OCI-LY3 (cell line): ENCODE data around the gene ERN1.

Experiments
- H2AFZ ChIP-seq: fragments of 200-600, 300-600 bp; shearing (Covaris generic); 2 replicates; pipeline ENCODE4 v1.6.0; 2014; ENCODE audit warnings: antibody characterized with exemption, low read depth, low read length
- H3K27ac ChIP-seq: fragments of 200-600, 300-600 bp; sonication (generic); 2 replicates; pipeline ENCODE4 v1.5.1; 2014; ENCODE audit warnings: mild to moderate bottlenecking, low read length, moderate library complexity, mixed read lengths
- H3K27me3 ChIP-seq: fragments of 200-600, 300-600 bp; sonication (generic); 2 replicates; pipeline ENCODE4 v1.6.1; 2014; ENCODE audit warnings: low read depth, low read length, mixed read lengths
- H3K36me3 ChIP-seq: fragments of 200-600, 300-600 bp; sonication (generic); replicated peaks from 2 replicates; pipeline ENCODE3; 2014; ENCODE audit warnings: low read depth, low read length, mixed read lengths
- H3K4me1 ChIP-seq: fragments of 300-600, 200-600 bp; sonication (generic); 2 replicates; pipeline ENCODE4 v1.6.1; 2014; ENCODE audit warnings: low read length, mixed read lengths
- H3K4me2 ChIP-seq: fragments of 200-600, 300-600 bp; sonication (generic); 2 replicates; pipeline ENCODE4 v1.6.1; 2014; ENCODE audit warnings: low read length, mixed read lengths
- H3K4me3 ChIP-seq: fragments of 300-600, 200-600 bp; sonication (generic); 2 replicates; pipeline ENCODE4 v1.5.1; 2014; ENCODE audit warnings: antibody characterized with exemption, mild to moderate bottlenecking, low read length, moderate library complexity
- H3K79me2 ChIP-seq: fragments of 300-600, 200-600 bp; shearing (Covaris generic); 2 replicates; pipeline ENCODE4 v1.6.1; 2014; ENCODE audit warnings: mild to moderate bottlenecking, low read length, mixed read lengths
- H3K9ac ChIP-seq: fragments of 300-600, 200-600 bp; shearing (Covaris generic); 2 replicates; pipeline ENCODE4 v1.6.0; 2014; ENCODE audit warnings: mild to moderate bottlenecking, low read length, moderate library complexity
- H3K9me3 ChIP-seq: fragments of 200-600, 300-600 bp; shearing (Covaris generic); 2 replicates; pipeline ENCODE4 v1.6.1; 2014; ENCODE audit warnings: low read length, mixed read lengths; ENCODE audit not compliant: insufficient read depth
- H4K20me1 ChIP-seq: fragments of 200-600, 300-600 bp; sonication (generic); 2 replicates; pipeline ENCODE4 v1.6.1; 2016; ENCODE audit warnings: low read length, mixed read lengths; ENCODE audit not compliant: insufficient read depth
- CTCF ChIP-seq: fragments of 200-600, 300-600 bp; sonication (generic); IDR thresholded peaks from 2 replicates; pipeline ENCODE4 v1.5.1; 2014; ENCODE audit warnings: antibody characterized with exemption, low read length, low read depth
- EZH2phosphoT487 ChIP-seq: fragments of 200-600 bp; shearing (Covaris generic); IDR thresholded peaks from 2 replicates; pipeline ENCODE4 v1.6.1; 2018; ENCODE audit warnings: antibody characterized with exemption, mixed run types, low read depth

ERN1 gene

GRCh38 chr17:64139542-64139941 lies 9.6 kb upstream of the ERN1 start:
- H3K4me1 ChIP-seq: no peaks in the 10 kb centered on the region
- H3K4me3 ChIP-seq: no peak overlapping the region
- TF ChIP-seq EZH2phosphoT487: no peak
- no peak for TF ChIP-seq CTCF
- no peaks in the 10 kb centered on the region for H4K20me1 ChIP-seq
- no peak overlapping the region for H3K27ac ChIP-seq
- no peak overlapping the region for H3K9ac ChIP-seq
- H3K79me2 ChIP-seq: no peaks in the 10 kb centered on the region
- no peak overlapping the region for H3K4me2 ChIP-seq
- no peaks in the 10 kb centered on the region for H3K27me3 ChIP-seq
- H2AFZ ChIP-seq: no peak overlapping the region
- no peaks in the 10 kb centered on the region for H3K9me3 ChIP-seq
- H3K36me3 ChIP-seq: no peaks in the 10 kb centered on the region

GRCh38 chr17:64138441-64138840 lies 8.5 kb upstream of the ERN1 start:
- H2AFZ ChIP-seq: no peak overlapping the region; the same call in 1 of the 2 replicates

GRCh38 chr17:64135000-64135399 lies 5.1 kb upstream of the ERN1 start:
- Histone ChIP-seq H3K79me2 (no peaks in the 10 kb centered on the region; the same call in 1 of the 2 replicates), H3K4me2 (no peak overlapping the region), H3K4me1 (peaks cover 30% of the 10 kb centered on the region), H4K20me1 (no peaks in the 10 kb centered on the region), H3K27ac (no peak overlapping the region), H3K9ac (no peak overlapping the region), H3K9me3 (no peaks in the 10 kb centered on the region), H3K4me3 (no peak overlapping the region), H3K36me3 (no peaks in the 10 kb centered on the region), H2AFZ (no peak overlapping the region), H3K27me3 (no peaks in the 10 kb centered on the region)
- TF ChIP-seq CTCF (no peak), EZH2phosphoT487 (no peak)

More at GRCh38 chr17:64138441-64138840, 8.5 kb upstream of the ERN1 start:
- Histone ChIP-seq H3K27ac (no peak overlapping the region), H4K20me1 (no peaks in the 10 kb centered on the region), H3K9me3 (no peaks in the 10 kb centered on the region), H3K4me2 (no peak overlapping the region), H3K36me3 (no peaks in the 10 kb centered on the region), H3K27me3 (no peaks in the 10 kb centered on the region), H3K4me3 (no peak overlapping the region), H3K79me2 (no peaks in the 10 kb centered on the region), H3K4me1 (no peaks in the 10 kb centered on the region), H3K9ac (no peak overlapping the region)
- TF ChIP-seq CTCF: no peak
- no peak for TF ChIP-seq EZH2phosphoT487

GRCh38 chr17:64134216-64134970 lies 4.4 kb upstream of the ERN1 start:
- H3K9me3 ChIP-seq: no peaks in the 10 kb centered on the region
- H3K9ac ChIP-seq: no peak overlapping the region
- no peak overlapping the region for H3K4me2 ChIP-seq
- no peak overlapping the region for H2AFZ ChIP-seq
- H3K36me3 ChIP-seq: no peaks in the 10 kb centered on the region
- no peak overlapping the region for H3K27ac ChIP-seq
- H3K4me1 ChIP-seq: peaks cover 30% of the 10 kb centered on the region
- peaks cover 5% of the 10 kb centered on the region for H3K79me2 ChIP-seq
- TF ChIP-seq EZH2phosphoT487 (no peak), CTCF (no peak)
- no peaks in the 10 kb centered on the region for H3K27me3 ChIP-seq
- no peaks in the 10 kb centered on the region for H4K20me1 ChIP-seq
- H3K4me3 ChIP-seq: no peak overlapping the region
